Hepatocyte (in vitro differentiated cells): ENCODE results near the gene CORO2B. TPM values are rescaled to one million over a fixed set of nuclear protein-coding genes. Genes with fewer than 3 reads are reported as not detected.

Experiments
- DNase-seq: peaks from one replicate; pipeline ENCODE4 v3.0.0-alpha.2; 2016; ENCODE audit warnings: low spot score
- H2AFZ ChIP-seq: fragments of 200-600 bp; sonication (generic); 2 replicates; pipeline ENCODE4 v1.6.0; 2016; ENCODE audit warnings: antibody characterized with exemption, mild to moderate bottlenecking
- H3K27ac ChIP-seq: fragments of 200-600 bp; sonication (generic); 2 replicates; pipeline ENCODE4 v1.5.1; 2016; ENCODE audit warnings: mild to moderate bottlenecking
- H3K27me3 ChIP-seq: fragments of 200-600 bp; sonication (generic); 2 replicates; pipeline ENCODE4 v1.6.1; 2016
- H3K36me3 ChIP-seq: fragments of 200-600 bp; sonication (generic); replicated peaks from 2 replicates; pipeline ENCODE4 v1.5.1; 2016; ENCODE audit warnings: low read depth; ENCODE audit not compliant: insufficient read depth
- H3K4me1 ChIP-seq: fragments of 200-600 bp; sonication (generic); 2 replicates; pipeline ENCODE4 v1.5.1; 2016; ENCODE audit warnings: mild to moderate bottlenecking, moderate library complexity; ENCODE audit not compliant: insufficient read depth
- H3K4me2 ChIP-seq: fragments of 200-600 bp; sonication (generic); 2 replicates; pipeline ENCODE4 v1.6.0; 2016
- H3K4me3 ChIP-seq: fragments of 200-600 bp; sonication (generic); 2 replicates; pipeline ENCODE4 v1.5.1; 2016; ENCODE audit warnings: mild to moderate bottlenecking
- H3K79me2 ChIP-seq: fragments of 200-600 bp; sonication (generic); 2 replicates; pipeline ENCODE4 v1.6.0; 2017; ENCODE audit warnings: mild to moderate bottlenecking
- H3K9me2 ChIP-seq: fragments of 200-600 bp; sonication (generic); replicated peaks from 2 replicates; pipeline ENCODE4 v1.6.0; 2017; ENCODE audit warnings: mild to moderate bottlenecking; ENCODE audit not compliant: insufficient read depth
- H3K9me3 ChIP-seq: fragments of 200-600 bp; sonication (generic); 2 replicates; pipeline ENCODE4 v1.5.1; 2016; ENCODE audit warnings: low read depth, mild to moderate bottlenecking
- H4K20me1 ChIP-seq: fragments of 200-600 bp; sonication (generic); 2 replicates; pipeline ENCODE4 v1.6.0; 2016; ENCODE audit warnings: mild to moderate bottlenecking; ENCODE audit not compliant: insufficient read depth, poor library complexity, severe bottlenecking
- CTCF ChIP-seq: fragments of 200-600 bp; sonication (generic); IDR thresholded peaks from 2 replicates; pipeline ENCODE4 v1.5.1; 2016; ENCODE audit warnings: antibody characterized with exemption, mild to moderate bottlenecking; ENCODE audit not compliant: poor library complexity
- EZH2 ChIP-seq: fragments of 200-600 bp; sonication (generic); IDR thresholded peaks from 2 replicates; pipeline ENCODE4 v1.6.1; 2016; ENCODE audit warnings: antibody characterized with exemption, mild to moderate bottlenecking, borderline replicate concordance
- EZH2phosphoT487 ChIP-seq: fragments of 200-600 bp; sonication (generic); IDR thresholded peaks from one replicate; pipeline ENCODE4 v1.6.1; 2018; ENCODE audit warnings: antibody characterized with exemption, mild to moderate bottlenecking, low read depth, moderate library complexity; ENCODE audit not compliant: unreplicated experiment, severe bottlenecking
- WGBS: methylation state at CpG from one replicate; pipeline ENCODE4 v1.1.6; 2016; ENCODE audit warnings: low lambda C conversion rate; ENCODE audit errors: missing lambda C conversion rate; 5-methylcytosine and 5-hydroxymethylcytosine counted together
- polyA plus RNA-seq: library from polyadenylated mRNA; unstranded; fragments of >200 nt; fragmentation: Nextera tagmentation; extraction: Ambion mirVana; gene quantifications from 2 replicates; pipeline ENCODE4 v1.2.1, GENCODE V29; 2016
- total RNA-seq: library from RNA; depleted of rRNA; stranded (reverse); fragments of >200 nt; gene quantifications from 2 replicates; pipeline ENCODE4 v1.2.3, GENCODE V29; 2014

Gene CORO2B
- total and polyA plus RNA-seq, 2 experiments from 2014 or later: 2.9 to 5.1 TPM

GRCh38 chr15:68730471-68730919 lies 151.7 kb downstream of the CORO2B start:
- no peaks in the 10 kb centered on the region for H3K79me2 ChIP-seq
- TF ChIP-seq EZH2phosphoT487: no peak
- no peak for TF ChIP-seq EZH2
- peak; percentile 64 for TF ChIP-seq CTCF
- H3K27me3 ChIP-seq: no peaks in the 10 kb centered on the region
- no peak overlapping the region for H3K4me3 ChIP-seq
- no peaks in the 10 kb centered on the region for H3K9me3 ChIP-seq
- no peak overlapping the region for H3K4me2 ChIP-seq
- no peak overlapping the region for H3K27ac ChIP-seq
- DNase-seq: peak; percentile 66
- no peak overlapping the region for H2AFZ ChIP-seq
- H4K20me1 ChIP-seq: no peaks in the 10 kb centered on the region
- H3K36me3 ChIP-seq: no peaks in the 10 kb centered on the region
- 63% methylated on average over 6 of the region's 6 CpGs for WGBS
- peaks cover 23% of the 10 kb centered on the region for H3K4me1 ChIP-seq
- H3K9me2 ChIP-seq: no peaks in the 10 kb centered on the region

- Histone ChIP-seq H3K4me2 (no peak overlapping the region), H3K79me2 (no peaks in the 10 kb centered on the region), H4K20me1 (no peaks in the 10 kb centered on the region), H3K9me2 (no peaks in the 10 kb centered on the region), H3K4me3 (no peak overlapping the region), H3K27me3 (no peaks in the 10 kb centered on the region), H3K4me1 (peaks cover 26% of the 10 kb centered on the region), H3K36me3 (no peaks in the 10 kb centered on the region), H3K9me3 (no peaks in the 10 kb centered on the region), H3K27ac (no peak overlapping the region), H2AFZ (no peak overlapping the region)
- no peak for DNase-seq
- TF ChIP-seq EZH2phosphoT487: no peak
- TF ChIP-seq CTCF: no peak
- TF ChIP-seq EZH2: no peak
- 37% methylated on average over 15 of the region's 15 CpGs for WGBS
These were observed 152.4 kb downstream of the CORO2B start for GRCh38 chr15:68730976-68731897.

- Histone ChIP-seq H2AFZ (no peak overlapping the region), H3K27me3 (no peaks in the 10 kb centered on the region), H3K27ac (no peak overlapping the region), H3K36me3 (no peaks in the 10 kb centered on the region), H3K9me2 (no peaks in the 10 kb centered on the region), H3K4me2 (no peak overlapping the region), H4K20me1 (no peaks in the 10 kb centered on the region), H3K4me3 (no peak overlapping the region), H3K9me3 (no peaks in the 10 kb centered on the region), H3K79me2 (no peaks in the 10 kb centered on the region), H3K4me1 (peaks cover 26% of the 10 kb centered on the region)
- TF ChIP-seq EZH2phosphoT487: no peak
- TF ChIP-seq EZH2: no peak
- TF ChIP-seq CTCF: no peak
- DNase-seq: no peak
- 87% methylated on average over 2 of the region's 2 CpGs for WGBS
These were observed 153.7 kb downstream of the CORO2B start for GRCh38 chr15:68732451-68732850.
